HG03060 (cell line): ENCODE data around the gene RBBP9.
"Not testable (repeated sequence)": the region's sequence is repeated elsewhere in the genome, so short reads cannot be mapped to it uniquely, and the experiment has no call there.

Source experiments
- ATAC-seq: cut with Tn5 transposase; IDR thresholded peaks from one replicate; pipeline ENCODE4 v1.9.1; 2021; ENCODE audit warnings: low read depth, moderate number of reproducible peaks; ENCODE audit not compliant: unreplicated experiment

Gene RBBP9

GRCh38 chr20:18506744-18507143 is 9.7 kb upstream of the RBBP9 start:
- ATAC-seq, result no peak

- no peak for ATAC-seq
Observed at GRCh38 chr20:18504479-18505060, 7.5 kb upstream of the RBBP9 start.

- not testable (repeated sequence) for ATAC-seq
Observed at GRCh38 chr20:18501672-18502071, 4.6 kb upstream of the RBBP9 start.

GRCh38 chr20:18497603-18498002 is 578 bp upstream of the RBBP9 start:
- ATAC-seq, result no peak

GRCh38 chr20:18496042-18496441 is 983 bp downstream of the RBBP9 start:
- no peak for ATAC-seq

GRCh38 chr20:18488301-18488700 is 8.7 kb downstream of the RBBP9 start:
- no peak for ATAC-seq

GRCh38 chr20:18481596-18481995 is 15.4 kb downstream of the RBBP9 start:
- no peak for ATAC-seq

- ATAC-seq, result no peak
Observed at GRCh38 chr20:18477821-18478220, 19.2 kb downstream of the RBBP9 start.

GRCh38 chr20:18477218-18477617 is 19.8 kb downstream of the RBBP9 start:
- ATAC-seq, result no peak

- peak; percentile 91 for ATAC-seq
Observed at GRCh38 chr20:18466894-18467730, 29.9 kb downstream of the RBBP9 start, which contains the start of the genes DZANK1 and POLR3F. TSS of gene DZANK1 (minus strand) at chr20:18467030. CDS start at chr20:18465358, 1,672 bp downstream. TSS of gene POLR3F (plus strand) at chr20:18467390. CDS start at chr20:18467507, 117 bp downstream.

- ATAC-seq, result no peak
Observed at GRCh38 chr20:18466574-18466893, 30.5 kb downstream of the RBBP9 start.

- no peak for ATAC-seq
Observed at GRCh38 chr20:18465536-18466200, 31.4 kb downstream of the RBBP9 start.

GRCh38 chr20:18456600-18456999 is 40.4 kb downstream of the RBBP9 start:
- no peak for ATAC-seq

- ATAC-seq, result no peak
Observed at GRCh38 chr20:18443886-18444285, 53.1 kb downstream of the RBBP9 start.

GRCh38 chr20:18440403-18440802 is 56.6 kb downstream of the RBBP9 start:
- ATAC-seq, result no peak

GRCh38 chr20:18436847-18437246 is 60.2 kb downstream of the RBBP9 start:
- ATAC-seq, result no peak
